ENCODE data around the gene PPAN.

Gene PPAN

GRCh38 chr19:10113592-10113963 lies 7.4 kb downstream of the PPAN start:
- DNase-seq (ENCODE audit: low read depth in 1 of 2, low spot score in 1 of 2): no peak

- no peak for DNase-seq (ENCODE audit: low read depth in 1 of 2, low spot score in 1 of 2)
Measured at GRCh38 chr19:10113964-10114650, 7.9 kb downstream of the PPAN start.

- DNase-seq (ENCODE audit: low read depth in 1 of 2, low spot score in 1 of 2): no peak
Measured at GRCh38 chr19:10114651-10115391, 8.7 kb downstream of the PPAN start.

GRCh38 chr19:10115392-10116084 lies 9.4 kb downstream of the PPAN start:
- no peak for DNase-seq (ENCODE audit: low read depth in 1 of 2, low spot score in 1 of 2)

- DNase-seq (ENCODE audit: low read depth in 1 of 2, low spot score in 1 of 2): no peak
Measured at GRCh38 chr19:10116085-10116865, 10.1 kb downstream of the PPAN start.

DNA sequence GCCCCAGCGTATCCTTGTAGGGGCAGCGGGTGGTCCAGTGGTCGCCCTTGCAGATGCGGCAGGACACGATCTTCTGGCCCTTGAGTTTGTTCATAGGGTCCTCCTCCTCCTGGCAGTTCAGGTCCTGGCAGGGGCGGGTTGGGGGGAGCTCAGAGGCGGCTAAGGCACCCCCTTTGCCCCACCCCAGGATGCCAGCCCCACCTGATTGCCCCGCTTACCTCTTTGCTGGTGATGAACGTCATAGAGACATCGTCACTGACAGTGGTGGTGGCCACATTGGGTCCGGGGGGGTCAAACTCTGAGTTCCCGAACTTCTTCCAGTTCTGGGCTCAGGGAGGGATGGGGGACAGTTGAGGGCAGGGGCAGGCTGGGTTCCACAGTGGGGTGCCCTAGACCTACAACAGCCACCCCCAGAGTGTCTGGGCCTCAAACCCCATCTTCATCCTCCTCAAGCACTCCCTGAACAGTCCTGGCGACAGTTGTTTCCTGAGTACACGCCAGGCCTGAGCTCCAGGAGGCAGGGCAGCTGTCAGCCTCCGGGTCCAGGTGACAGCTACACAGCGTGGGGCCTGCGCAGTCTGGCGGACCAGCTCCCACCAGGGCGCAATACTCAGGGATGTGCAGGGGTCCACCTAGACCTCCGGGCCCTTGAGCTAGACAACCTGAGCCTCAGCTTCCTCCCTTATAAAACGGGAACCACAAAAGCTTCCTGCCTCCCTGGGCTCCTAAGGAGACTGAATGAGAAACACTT lies 10.9 kb downstream of the PPAN start:
- no peak for DNase-seq (ENCODE audit: low read depth in 1 of 2, low spot score in 1 of 2)

- no peak for DNase-seq (ENCODE audit: low read depth in 1 of 2, low spot score in 1 of 2)
Measured at GRCh38 chr19:10118960-10119359, 12.8 kb downstream of the PPAN start.

DNA sequence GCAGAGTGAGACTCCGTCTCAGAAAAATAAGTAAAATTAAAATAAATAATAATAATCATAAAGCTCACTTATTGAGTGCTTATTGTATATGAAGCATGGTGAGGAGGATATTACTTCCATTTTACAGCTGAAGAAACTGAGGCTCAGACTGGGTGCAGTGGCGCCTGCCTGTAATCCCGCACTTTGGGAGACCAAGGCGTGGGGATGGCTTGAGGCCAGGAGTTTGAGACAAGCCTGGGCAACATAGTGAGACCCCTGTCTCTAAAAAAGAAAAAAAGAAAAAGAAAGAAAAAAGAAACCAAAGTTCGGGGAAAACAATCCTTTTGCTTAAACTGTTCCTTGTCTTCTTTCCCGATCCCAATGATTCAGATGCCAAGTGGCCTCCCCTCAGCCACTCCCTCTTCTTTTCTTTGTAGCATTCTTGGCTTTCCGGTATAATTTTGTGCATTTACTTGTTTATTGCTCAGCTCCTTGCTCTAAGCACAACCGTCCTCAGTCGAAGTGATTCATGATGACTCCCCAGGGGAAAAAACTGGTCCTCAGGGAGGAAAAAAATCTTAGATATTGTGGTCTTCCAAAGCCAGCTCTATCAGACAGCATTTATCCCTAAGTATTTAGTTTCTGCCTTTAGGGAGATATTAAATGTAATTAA lies 14.5 kb downstream of the PPAN start:
- DNase-seq (ENCODE audit: low read depth in 1 of 2, low spot score in 1 of 2): no peak

DNA sequence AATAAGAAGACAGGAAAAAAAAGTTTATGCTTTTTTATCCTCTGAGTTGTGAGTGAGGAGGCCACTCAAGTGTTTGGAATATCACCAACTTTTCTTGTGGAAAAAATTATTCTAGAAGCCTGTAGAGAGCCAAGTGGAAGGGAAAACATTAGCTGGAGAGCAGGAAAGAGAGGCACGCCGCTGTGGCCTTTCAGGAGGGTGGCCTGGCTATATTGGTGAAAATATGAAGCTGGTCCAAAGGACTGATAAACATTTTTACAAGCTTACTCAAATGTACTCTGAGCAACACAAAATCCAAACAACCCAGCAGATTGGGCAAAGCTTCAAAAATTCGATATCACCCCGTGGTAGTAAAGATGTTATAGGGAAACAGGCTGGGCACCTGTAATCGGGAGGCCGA lies 15.9 kb downstream of the PPAN start:
- DNase-seq (ENCODE audit: low read depth in 1 of 2, low spot score in 1 of 2): no peak

- DNase-seq (ENCODE audit: low read depth in 1 of 2, low spot score in 1 of 2): no peak
Measured at GRCh38 chr19:10124429-10124828, 18.3 kb downstream of the PPAN start.

GRCh38 chr19:10126213-10126639 lies 20.1 kb downstream of the PPAN start:
- DNase-seq (ENCODE audit: low read depth in 1 of 2, low spot score in 1 of 2): no peak

- no peak for DNase-seq (ENCODE audit: low read depth in 1 of 2, low spot score in 1 of 2)
Measured at GRCh38 chr19:10132905-10133304, 26.7 kb downstream of the PPAN start.

- no peak for DNase-seq (ENCODE audit: low read depth in 1 of 2, low spot score in 1 of 2)
Measured at GRCh38 chr19:10133596-10133995, 27.4 kb downstream of the PPAN start.

DNA sequence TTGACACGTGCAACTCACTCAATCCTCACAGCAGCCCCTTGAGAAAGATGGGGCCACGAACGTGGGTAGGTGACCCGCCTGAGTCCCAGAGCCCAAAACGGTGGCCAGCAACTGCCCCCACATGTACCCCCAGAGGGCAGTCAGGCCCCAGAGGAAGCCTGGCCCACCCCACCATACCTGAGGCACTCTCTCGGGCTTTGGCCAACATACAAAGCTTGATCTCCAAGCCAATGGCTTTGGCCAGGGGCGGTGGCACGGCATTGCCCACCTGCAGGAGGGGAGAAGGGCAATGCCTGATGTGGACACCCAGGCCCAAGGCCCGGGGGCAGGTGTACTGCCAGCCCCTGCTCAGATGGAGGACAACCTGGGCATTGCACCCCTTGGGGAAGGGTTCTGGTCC lies 27.9 kb downstream of the PPAN start:
- DNase-seq (ENCODE audit: low read depth in 1 of 2, low spot score in 1 of 2): no peak

- DNase-seq (ENCODE audit: low read depth in 1 of 2, low spot score in 1 of 2): no peak
Measured at GRCh38 chr19:10135551-10136334, 29.6 kb downstream of the PPAN start.

GRCh38 chr19:10136936-10137335 lies 30.8 kb downstream of the PPAN start:
- DNase-seq (ENCODE audit: low read depth in 1 of 2, low spot score in 1 of 2): no peak

DNA sequence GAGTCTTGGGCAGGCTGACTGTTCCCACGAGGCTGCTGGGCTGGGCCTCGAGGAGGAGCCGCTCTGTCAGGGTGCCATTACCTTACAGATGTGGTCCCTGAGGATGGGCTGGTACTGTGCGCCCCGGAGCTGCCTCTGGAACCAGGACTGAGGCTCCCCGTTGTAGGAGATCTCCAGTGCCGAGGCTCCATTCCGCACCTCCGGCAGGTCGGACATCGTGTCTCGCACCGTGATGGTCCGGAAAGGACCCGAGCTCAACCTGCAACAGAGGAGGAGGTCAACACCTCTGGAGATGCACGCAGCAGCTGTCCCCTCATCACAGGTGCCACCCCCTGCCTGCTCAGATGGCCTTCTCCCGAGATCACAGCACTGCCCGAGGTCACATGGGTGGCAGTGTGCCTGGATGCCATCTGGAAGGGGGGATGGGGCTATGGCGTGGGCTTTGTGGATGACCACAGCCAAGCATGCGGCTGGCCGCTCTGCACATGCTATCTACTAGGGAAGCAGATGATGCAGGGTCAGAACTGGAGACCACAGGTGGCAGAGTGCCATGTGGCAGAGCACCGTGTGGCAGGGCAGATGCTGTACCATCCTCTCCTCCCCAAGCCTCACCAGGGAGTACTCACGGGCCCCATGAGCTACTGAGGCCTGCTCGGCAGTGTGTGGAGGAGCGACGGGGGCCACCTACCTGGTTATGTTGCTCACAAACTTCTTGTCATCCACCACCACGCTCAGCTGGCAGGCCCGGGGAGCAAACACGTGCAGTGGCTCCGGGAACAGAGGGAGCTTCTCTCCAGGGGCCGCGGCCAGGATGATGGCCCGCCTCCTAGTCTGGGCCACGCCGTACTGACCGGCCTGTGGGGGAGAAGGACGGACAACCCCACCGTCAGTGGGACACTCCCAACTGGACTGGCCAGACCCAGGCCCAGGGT lies 31.9 kb downstream of the PPAN start:
- DNase-seq (ENCODE audit: low read depth in 1 of 2, low spot score in 1 of 2): no peak

Measured in activated T-helper 1 cell treated with anti-CD3 and anti-CD28 coated beads, Interleukin-2, amount 50 U/mL, for 16 hours (primary cell).